Right lung (tissue), 5 donors: Measurements from ENCODE around the gene CDH16. TPM values are rescaled to one million over a fixed set of nuclear protein-coding genes. Genes with fewer than 3 reads are reported as not detected.

ENCODE experiments used
- DNase-seq, 2 donors: peaks; one replicate each; pipeline ENCODE4 v3.0.0-alpha.2; 2013
- polyA plus RNA-seq, 5 donors: library from polyadenylated mRNA; unstranded; fragments of 120-200 nt; gene quantifications; one replicate each; pipeline versions ENCODE4 v1.2.1 to v1.2.3, GENCODE V29; 2013; ENCODE audit warnings: inconsistent platforms in 1 of 5, low replicate concordance in 1 of 5; ENCODE audit not compliant: insufficient read length in 5 of 5, insufficient read depth in 1 of 5

Gene CDH16
- polyA plus RNA-seq, 5 donors: 22.5 to 66.6 (median 37.7) TPM

DNA sequence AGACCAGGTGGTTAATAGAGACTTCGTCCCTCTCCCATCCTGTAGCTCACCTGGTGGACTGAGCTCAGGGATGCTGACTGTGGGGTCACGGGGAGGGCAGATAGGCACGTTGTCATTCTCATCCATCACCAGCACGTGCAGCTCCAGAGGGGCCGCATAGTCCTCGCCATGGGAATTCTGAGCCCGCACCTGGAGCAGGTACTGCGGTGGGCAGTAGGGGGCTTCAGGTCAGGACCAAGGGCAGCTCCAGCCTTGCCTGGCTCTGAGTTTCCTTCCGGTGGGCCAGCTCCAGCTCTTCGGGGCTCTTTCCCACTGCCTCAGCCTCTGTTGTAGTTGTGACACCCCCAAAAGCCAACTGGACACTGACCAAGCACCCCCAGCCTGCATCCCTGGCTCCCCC is 5.6 kb downstream of the CDH16 start:
- DNase-seq: no peak

DNA sequence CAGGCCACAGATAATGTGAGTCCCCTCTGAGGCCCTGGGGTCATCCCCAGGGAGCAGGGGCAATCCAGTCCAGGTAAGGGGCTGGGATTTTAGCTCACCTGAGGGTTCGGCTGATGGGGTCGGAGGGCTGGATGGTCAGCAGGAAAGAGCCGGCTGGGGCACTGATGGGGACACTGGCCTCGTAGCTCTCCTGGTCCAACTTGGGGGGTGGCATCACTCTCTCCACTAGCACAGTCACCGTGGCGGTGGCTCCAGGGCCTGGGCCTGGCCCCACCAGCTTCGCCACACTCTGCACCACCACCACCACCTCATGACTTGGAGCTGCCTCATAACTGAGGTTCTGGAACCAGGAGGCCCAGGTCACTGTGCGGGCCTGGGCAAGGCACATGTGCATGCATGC is 6.9 kb downstream of the CDH16 start:
- DNase-seq: no peak

DNA sequence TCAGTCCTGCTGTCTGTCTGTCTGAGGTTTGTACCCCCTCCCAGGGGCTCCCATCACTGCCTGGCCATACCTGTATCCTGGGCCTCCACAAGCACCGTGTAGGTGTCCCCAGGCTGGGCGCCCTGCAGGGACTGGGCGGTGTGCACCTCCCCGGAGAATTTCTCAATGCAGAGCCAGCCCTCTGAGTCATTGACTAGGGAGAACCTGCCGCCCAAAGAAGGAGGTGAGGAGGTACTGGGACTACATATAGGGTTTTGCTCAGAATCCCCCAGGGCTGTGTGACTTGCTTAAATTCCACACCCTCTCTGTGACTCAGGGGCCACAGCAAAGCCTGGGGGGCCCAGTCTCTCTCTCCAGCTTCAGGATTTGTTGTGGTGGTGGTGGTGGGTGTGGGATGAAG is 7.6 kb downstream of the CDH16 start:
- no peak for DNase-seq

DNA sequence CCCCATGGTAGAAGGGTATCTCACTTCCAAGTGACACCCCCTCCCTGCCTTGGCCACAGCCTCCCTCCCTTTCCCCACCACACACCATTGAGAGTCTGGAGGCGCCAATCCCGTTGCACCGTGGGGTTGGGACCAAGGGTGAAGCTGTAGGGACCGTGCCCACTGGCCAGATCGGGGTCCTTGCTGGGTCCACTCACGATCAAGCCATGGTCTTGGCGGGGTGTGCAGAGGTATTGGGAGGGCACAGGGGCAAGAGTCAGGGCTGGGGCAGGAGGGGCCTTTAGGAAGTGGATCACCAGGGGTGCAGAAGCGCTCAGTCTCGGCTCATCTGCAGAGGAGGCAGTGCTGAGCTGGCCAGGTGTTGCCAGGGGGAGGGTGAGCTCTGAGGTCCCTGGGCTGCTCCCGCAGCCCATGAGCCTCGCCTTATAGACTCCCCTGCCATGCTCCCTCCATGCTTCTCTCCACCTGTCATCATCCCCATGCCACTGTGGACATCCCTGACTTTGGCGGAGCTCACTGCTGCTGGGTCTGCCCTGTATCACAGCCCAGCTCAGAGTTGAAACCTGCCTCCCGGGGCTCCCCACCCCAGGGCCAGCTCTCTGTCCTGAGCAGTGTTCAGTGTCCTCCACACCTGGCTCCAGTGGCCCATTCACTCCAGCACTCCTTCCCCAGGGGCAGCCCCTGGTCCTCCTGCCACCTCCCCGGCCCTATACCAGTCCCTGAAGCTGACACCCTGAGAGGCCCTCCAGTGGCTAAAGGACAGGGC is 8.3 kb downstream of the CDH16 start:
- no peak for DNase-seq

DNA sequence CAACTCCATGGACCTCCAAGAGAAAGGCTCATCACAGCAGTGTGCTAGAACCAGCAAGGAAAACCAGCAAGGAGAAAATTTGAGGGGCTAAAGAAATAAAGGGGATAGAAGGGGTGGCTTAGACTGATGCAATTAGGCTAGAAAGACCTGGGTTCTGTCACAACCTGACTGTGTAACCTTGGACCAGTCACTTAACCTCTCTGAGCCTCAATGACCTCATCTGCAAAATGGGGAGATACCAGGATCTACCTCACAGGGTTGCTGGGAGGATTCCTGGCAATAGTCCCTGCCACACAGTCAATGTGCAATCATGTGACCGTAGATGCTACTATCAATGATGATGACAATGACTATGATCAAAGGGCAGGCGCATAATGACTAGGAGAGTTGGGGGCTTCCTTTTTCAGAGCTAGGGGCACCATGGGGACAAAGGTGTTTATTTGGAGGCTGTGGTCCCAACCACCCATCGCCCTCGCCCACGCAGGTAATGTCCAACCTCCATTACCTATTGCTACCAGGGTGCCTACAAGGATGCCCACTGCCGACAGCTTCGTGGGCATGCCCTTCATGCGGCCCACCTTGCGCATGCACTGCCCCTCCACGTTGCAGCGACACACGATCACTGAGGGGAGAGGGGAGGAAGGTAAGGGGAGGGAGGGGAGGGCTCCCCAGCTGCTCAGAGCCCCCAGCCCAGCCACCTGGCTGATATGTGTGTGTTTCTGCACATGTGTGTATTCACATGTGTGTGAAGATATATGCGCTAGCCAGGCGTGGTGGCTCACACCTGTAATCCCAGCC is 9.7 kb downstream of the CDH16 start:
- DNase-seq: no peak

DNA sequence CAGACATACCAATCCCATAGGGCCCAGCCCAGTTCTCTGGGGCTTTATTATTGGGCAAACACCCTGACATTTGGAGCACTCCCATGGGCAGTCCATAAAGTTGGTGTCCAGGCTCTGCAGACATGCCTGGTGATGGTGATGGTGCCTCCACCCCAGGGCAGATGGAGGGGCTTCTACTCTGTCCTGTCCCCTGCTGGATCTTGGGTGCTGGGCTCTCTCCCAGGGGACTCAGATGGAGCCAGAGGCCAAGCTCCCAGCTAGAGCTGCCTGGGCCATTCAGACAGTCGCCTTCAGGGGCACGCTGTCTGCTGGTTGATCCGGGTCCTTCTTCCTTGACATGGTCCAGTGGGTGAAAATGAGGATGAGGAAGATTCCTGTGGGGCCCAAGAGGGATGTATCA is 10.6 kb downstream of the CDH16 start:
- no peak for DNase-seq

DNA sequence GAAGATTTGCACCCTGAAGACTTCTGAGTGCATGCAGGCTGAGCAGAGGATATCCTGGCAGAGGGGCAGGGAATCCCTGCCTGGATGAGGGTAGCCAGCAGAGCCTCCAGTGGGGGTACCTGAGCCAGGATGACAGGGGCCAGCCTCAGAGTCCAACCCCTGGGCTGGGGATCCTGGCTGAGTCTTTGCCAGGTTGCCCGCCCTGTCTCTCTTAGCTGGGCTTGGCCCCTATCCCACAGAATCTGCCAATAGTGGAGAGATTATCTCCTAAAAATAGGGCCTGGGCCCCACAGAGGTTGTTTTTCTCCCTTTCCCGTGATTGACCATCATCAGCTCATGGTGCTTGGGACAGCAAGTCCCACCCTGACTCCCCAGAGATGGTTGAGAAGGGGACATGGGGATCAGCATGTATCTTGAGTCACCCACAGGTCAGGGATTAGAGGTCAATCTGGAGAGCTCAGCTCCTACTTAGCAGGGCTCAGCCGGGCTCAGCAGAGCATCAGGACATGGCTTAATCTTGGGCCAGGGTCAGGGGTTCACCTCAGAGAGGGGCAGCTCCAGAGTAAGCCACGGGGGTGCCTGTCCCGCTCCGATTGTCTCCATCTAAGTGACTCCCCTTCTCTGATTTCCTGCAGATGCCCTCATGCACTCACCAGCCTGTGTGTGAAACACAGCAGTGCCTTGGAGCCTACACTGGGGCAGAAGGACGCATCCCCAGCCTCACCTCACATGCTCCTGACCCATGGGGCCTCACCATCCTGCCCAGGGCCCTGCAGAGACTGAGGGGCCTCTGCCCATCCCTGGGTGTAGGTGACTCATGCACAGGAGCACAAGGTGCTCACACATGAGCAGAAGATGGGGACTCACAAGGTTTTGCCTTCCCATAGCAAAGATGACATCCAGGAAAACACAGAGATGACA is 11.5 kb downstream of the CDH16 start:
- no peak for DNase-seq

DNA sequence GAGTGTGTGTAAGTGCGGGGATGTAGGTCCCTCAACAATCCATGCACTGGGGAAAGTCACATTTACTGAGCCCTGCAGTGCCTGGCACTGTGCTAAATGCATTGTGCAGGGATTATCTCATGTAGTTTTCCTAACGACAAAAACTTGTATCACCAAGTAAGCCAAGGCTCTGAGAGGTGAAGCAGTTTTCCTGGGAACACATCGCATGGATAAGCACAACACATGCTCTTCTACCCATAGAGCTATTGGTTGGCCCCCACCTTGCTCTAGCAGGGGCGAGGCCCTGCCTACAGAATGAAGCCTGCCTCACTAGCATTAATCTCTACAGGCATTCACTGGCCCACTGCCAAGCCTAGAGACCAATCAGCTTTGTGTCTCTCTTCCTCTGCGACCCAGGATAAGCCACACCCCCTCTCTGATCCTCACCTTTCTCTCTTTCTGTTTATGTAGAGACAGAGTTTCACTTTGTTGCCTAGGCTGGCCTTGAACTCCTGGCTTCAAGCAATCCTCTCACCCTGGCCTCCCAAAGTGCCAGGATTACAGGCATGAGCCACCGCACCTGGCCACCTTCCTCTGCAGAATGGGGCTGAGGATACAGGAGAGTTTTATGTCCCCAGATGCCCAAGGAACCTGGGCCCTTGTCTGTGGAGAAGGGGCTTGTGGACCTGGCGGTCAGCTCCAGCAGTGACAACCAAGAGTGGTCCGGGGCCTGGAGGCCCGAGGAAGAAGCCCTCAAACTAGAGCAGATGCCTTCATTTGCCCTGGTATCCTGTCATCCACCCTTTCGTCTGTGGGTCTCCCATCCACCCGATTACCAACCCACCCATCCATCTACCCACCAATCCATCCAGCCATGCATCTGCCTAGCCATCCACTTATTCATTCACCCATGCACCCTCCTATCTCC is 12.8 kb downstream of the CDH16 start:
- DNase-seq: no peak

DNA sequence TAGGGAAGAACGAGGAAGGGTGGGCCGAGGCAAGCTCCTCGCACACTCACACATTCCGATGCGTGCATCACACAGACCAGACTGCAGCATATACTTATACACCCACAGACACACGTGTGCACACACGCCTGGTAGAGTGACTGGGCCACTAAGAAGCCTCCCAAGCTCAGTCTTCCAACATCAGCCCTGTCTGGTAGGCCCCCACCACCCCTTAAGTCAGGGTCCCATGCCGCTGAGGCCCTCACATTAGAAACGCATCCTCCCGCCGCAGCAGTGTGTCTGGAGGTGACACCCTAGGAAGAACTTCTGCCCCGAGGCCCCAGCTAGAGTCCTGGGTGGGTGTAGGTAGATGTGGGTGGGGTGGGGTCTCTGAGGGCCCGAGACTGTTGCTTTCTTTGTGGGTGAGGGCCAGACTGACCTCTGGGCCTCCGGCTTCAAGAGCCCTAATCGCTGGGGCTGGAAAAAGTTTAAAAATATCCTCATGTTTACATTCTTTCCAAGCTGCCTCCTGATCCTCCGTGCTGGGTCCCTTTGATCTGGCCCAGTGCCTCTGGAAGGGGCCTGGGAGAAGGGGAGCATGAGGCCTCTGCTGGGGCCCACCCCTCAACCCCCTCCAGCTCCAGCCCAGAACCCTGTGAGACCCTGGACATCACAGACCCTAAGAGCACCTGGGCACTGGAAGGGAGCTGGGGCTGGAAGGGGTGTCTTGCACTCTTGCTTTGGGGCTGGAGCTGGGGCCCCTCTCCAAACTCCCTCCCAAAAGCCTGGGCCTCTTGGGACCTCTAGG is 13.6 kb downstream of the CDH16 start:
- peak in 1 of 2 donors; percentile 70 for DNase-seq

DNA sequence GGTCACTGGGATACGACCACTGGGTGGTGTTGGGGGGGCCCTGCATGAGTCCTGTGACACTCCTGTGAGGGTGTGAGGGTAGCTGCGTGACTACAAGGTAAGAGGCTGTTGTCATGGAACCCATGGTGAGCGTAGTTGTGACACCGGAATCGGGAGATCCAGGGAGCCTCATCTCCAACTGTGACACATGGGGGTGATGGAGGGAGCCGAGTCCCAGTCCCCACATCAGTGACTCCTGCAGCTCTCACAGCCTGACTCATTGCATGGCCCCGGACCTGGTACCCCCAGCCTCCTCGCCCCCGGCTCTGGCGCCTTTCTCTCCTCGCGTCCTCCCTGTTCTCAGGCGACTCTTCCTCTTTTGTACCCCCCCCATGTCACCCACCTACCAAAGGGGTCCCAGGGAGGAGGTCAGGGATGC is 14.2 kb downstream of the CDH16 start:
- DNase-seq: no peak

DNA sequence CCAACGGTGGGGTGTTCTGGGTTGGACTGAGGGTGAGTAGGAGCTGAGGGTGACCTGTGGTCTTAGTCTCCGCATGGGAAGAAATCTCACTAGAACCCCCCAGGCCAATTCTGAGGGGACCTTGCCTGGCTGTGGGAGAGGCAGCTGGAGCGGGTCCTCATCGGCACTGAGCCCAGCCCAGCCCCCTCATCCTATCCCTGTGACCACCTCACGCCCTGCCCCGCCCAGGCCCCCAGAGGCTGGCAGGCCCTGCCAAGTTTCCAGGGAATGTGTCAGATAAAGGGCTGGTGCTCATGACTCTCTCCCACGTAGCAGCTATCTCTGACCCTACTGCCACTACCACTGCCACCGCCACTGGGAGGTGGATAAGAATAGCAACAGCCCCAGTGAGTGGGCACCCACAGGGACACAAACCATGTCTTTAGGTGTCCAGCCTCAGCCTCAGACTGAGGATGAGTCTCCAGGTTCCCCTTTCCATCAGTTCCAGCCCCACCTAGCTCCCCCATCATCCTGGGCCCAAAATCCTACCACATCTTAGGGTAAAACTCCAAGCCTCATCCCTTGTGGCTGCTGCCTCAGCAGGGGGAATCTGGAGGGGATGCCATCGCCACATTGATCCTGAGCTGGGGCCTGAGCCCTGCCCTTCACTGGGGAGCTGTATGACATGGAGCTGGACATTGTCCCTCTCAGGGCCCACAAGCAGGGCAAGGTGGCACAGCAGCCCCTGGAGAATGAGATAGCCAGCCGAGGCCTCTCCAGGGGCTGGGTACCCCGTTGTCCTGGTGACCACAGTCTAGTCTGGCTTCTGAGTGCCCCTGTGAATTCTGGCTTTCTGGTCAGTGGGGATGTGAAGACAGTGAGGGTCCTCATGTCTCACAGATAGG is 14.9 kb downstream of the CDH16 start:
- no peak for DNase-seq

DNA sequence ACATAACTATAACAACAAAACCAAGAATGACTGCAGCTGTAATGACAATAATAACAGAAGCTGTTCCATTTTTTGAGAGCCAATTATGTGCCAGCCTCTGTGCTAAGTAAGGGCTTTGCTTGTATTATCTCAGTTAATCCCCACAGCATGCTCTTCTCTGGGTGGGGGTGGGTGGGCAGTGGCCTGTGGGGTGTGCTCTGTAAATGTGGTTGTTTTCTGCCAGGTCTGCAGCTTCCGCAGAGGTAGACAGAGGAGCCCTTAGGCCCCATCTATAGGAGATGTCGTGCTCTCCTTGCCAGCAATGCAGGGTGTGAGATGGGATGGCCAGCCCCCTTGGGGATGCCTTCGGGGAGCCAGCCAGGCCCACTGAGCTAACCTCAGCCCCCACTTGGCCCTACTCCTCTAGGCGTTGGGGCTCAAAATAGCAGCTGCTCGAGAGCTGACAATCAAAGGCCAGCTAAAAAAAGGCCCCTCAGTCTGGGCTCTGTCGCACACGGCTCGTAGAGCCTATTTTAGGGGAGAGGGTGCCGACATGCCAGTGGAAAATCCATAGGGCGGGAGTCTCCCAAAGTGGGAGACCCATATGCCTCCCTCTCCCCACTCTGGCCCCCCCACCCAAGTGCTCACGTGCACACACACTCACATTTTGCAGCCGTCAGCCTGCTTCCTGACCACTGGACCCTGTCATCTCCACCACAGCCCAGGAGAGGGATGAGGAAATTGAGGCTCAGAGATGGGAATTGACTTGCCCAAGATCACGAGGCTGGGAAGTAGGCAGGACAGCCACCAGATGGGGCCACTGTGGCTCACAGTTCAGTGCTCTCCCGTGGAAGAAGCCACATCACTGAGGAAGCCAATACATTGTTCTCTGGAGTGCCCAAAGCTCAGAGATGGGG is 15.8 kb downstream of the CDH16 start:
- no peak for DNase-seq

DNA sequence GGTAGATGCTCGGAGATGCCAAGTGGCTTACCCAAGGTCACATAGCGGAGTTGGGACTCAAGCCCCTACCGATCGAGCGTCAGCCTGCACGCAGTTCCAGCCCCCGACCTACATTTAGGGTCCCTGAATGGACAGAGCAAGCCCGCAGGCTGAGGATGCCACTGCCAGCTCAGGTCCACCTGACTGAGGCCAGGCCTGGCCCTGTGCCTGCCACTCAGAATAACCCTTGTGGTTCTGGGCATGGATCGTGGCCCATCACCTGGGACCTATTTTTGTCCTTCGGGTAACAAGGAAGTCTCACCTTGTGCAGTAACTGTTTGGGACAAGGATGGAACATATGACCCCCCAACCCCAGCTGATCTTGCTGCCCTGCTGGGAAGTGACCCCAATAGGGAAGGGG is 17.1 kb downstream of the CDH16 start:
- DNase-seq: no peak

DNA sequence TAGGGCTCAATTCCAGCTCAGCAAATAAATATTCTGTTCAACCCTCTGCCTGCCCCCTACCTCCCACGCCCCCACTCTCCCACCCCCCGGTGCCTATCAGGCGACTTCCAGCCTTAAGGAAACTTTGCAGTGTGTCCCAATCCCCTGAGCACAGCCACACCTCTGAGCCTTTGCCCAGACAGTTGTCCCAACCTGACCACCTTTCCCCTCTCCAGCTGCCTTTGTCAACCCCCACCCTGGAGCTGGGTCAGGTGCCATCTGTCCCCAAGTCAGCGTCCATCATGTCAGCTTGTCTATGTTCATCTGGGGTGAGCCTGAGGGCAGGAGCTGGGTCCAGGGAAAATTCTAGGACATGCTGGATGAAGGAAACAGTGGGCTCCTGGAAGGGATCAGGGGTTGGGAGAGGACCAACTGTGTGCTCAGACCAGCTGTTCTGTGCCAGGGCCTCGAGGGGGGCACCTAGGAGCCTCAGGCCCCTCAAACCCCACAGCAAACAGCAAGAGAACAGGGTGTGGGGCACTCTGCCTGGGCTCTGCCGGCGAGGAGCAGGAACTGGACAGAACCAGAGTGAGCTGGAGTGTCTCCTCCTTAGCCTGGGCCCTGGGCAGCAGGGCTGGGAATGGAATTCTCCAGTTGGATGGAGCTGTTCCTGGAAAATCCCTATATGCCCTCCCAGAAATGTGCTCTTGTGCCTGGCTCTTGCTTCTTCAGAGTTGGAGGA is 17.8 kb downstream of the CDH16 start:
- DNase-seq: no peak

DNA sequence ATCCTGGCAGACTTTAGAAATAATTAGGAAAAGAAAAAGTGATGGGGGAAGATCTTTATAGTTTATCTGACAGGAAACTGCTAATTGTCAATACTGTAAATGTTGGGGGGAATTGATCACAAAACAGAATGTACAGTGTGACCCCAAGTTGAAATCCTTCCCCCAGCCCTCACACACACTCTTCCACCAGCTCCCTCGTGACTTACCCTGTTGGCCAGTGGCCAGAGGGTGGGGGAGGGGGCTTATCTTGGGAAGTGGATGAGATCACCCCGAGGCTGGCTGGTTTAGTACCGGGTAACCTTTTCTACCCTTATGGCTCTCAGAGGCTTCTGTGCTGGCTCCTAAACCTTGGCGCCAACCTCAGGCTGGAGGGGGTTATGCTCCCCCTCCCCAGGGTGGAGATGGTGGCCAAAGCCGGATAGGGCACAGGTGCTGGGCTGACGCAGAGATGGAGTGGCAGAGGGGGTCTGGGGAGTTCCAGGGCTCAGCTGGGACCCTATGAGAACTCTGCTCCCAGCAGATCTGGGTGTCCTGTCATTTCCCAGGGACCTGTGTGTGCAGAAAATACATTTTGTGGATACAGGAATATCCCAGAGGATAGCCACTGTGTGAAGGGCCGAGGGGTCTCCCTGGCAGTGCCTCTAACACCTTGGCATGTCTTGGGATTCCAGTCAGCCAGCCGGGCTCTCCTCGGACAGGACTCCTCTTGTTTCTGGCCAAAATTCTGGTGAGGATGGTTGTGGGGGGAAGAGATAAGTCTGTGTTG is 18.6 kb downstream of the CDH16 start:
- DNase-seq: peak; percentile 84 to 86

DNA sequence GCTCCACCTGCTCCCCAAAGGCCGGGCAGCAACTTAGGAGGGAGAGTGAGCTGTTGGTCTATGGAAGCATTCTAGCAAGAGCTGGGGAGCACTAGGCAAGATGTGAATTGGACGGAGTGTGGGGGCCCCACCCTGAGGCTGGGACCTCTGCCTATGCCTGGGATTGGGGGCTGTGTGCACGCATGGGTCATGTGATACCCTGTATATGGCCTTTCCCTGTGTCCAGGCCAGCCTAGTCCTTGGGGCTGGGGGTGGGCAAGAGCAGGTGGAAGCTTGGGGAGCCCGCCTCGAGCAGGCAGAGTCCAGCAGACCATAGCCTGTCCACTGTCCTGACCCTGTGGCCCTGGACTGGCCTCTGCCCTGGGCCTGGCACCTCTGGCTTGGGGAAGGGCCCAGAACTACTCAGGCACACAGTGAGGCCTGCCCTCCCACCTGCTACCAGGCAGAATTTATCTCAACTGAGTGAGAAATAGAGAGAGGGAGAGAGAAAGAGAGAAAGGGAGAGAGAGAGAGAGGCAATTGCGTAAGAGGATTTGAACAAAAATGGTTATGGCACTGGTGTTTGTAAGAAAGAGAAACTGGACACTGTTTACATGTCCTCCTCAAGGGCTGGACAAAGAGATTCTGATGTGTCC is 19.3 kb downstream of the CDH16 start:
- DNase-seq: no peak
